NCI-H1436 treated with DMSO at 0.1 percent for 48 hours (cell line): ENCODE measurements around the gene C17orf67.
A peak's percentile ranks its signal among the peaks of the same experiment; 100 is the strongest.

Source experiments
- DNase-seq: peaks from one replicate; lab custom pipeline; 2025; lab: John Stamatoyannopoulos, UW

The C17orf67 gene

GRCh38 chr17:56833057-56833808 is 487 bp downstream of the C17orf67 start:
- DNase-seq: no peak

GRCh38 chr17:56832446-56832845 is 1.3 kb downstream of the C17orf67 start:
- DNase-seq: no peak

GRCh38 chr17:56831369-56832095 is 2.2 kb downstream of the C17orf67 start:
- no peak for DNase-seq

DNA sequence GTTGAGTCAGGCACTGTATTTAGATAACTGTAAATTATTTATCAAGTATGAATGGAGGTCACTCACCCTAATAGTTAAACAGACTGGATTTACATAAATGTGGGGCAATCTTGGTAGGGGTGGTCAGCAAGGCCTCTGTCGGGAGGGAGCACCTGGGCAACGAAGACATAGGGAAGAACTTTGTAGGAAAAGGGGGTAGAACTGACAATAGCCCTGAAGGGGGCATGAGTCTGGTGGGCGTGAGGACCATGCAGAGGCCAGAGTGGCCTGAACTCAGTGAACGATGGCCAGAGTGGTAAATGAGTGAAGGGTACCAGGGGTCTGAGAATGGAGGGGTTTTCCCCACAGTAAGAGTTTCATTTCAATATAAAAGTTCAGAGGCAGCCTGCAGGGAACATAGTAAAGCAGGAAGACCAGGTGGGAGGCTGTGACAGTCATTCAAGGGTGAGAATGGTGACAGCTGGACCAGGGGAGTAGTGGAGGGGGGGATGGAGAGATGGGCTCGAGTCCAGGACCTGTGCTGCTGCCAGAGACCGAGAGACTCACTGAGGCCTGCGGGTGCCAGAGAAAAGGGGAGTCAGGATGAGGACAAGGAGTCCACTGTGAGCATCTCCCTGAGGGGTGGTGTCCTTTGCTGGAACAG is 2.9 kb downstream of the C17orf67 start:
- DNase-seq: no peak

DNA sequence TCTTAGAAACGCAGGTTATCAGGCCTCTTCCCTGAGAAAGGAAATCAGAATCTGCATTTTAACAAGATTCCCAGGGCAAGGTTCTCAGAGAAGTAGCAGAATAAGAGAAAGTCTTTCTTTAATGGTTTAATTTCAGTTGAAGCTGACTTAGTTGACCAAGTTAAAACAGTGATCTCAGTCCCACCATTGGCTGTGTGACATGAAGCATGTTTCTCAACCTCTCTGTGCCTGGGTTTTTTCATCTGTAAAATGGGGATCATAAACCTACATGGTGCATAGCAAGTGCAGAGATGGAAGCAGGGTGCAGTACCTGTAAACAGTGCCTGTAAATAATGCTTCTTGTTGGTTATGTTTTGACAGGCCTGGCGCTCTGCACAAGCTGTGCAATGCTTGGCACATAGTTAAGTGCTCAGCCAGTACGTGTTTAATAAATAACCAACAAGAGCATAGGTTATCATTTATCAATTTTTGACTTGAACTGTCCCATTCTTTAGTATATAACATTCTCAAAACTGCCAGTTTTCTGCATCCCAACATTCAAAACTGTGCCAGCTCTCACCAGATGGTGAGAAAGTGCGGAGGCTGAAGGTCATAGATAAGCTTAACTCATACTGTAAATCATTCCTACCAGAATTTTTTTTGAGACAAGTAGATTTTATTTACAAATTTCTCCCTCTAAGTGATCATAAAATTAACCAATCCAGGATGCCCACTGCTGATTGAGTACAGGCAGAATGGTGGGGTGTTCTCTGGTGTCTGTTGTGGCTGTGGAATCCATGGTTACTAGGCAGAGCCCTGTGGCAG is 6.9 kb downstream of the C17orf67 start:
- no peak for DNase-seq

DNA sequence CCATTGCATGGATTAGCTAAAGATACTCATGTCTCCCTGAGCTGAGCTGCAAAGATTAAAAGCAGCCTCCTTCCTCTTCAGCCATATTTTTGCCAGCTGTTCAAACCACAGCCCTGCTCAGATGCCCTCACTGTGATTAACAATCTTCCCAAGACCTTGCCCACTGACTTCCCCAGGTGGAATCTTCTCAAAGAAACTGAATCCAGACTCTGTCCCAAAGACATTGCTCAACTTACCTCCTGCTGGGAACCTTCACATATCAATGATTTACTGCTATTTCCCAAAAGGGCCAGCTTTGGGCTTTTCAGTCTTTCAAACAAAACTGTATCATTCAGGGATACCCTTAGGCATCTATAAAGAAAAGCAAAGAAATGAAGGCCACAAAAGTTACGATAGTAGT is 9.2 kb downstream of the C17orf67 start:
- no peak for DNase-seq

DNA sequence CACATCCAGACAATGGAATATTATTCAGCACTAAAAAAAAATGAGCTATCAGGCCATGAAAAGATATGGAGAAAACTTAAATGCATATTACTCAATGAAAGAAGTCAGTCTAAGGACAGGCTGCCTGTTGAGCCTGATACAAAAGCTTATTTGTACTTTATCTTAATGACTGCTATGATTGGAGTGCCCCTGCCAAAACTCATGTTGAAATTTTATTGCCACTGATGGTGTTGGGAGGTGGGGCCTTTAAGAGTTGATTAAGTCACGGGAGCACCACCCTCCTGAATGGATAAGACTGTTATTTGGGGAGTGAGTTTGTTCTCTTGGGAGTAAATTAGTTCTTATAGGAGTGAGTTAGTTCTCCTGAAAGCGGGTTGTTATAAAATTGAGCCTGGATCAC is 9.9 kb downstream of the C17orf67 start:
- DNase-seq: no peak

- no peak for DNase-seq
Measured at GRCh38 chr17:56822725-56823124, 11.0 kb downstream of the C17orf67 start.

DNA sequence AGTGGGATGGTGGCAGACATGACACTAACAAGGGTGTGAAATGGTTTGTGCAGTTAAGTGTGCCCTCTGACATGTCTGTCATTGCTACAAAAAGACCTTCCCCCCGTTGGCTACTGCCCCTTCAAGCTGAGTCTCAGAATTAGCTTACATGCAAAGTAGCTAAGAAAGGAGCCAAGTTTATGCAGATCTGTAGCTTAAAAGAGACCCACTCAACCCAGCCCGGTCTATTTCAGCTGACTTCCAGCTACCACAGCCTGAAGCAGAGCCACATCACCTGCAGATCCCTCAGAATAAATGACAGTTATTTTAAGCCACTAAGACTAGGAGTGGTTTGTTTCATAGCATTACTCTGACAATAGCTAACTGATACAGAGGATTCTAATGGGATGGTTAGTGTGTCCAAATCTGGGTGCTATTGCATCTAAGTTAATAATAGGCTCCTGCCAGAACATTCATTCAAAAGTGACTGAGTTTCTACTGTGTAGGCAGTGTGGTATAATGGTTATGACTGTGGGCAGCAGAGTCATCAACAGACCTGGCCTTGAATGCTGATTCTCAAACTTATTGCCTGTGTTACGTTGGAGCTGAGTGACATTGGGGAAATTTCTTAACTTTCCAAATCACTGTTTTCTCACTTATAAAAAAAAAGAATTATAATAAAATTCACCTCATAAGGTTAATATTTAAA is 11.7 kb downstream of the C17orf67 start:
- DNase-seq: no peak

DNA sequence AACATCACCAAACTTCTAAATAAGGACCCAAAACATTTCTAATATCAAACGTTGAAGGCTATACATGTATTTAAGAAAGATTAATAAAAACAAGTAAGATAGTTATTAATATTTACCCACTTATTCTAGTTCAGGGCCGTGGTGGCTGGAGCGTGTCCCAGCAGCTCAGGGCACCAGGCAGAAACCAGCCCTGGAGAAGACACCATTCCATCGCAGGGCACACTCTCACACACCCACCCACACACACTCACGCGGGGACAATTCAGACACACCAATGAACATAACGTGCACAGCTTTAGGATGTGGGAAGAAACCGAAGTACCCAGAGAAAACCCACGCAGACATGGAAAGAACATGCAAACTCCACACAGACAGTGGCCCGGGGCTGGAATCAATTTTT is 13.5 kb downstream of the C17orf67 start:
- no peak for DNase-seq

GRCh38 chr17:56819431-56820145 is 14.1 kb downstream of the C17orf67 start:
- peak; percentile 28 for DNase-seq

- no peak for DNase-seq
Measured at GRCh38 chr17:56819030-56819429, 14.7 kb downstream of the C17orf67 start.

GRCh38 chr17:56817066-56817465 is 16.7 kb downstream of the C17orf67 start:
- DNase-seq: no peak

GRCh38 chr17:56815711-56816110 is 18.0 kb downstream of the C17orf67 start:
- no peak for DNase-seq

GRCh38 chr17:56812901-56813388 is 20.8 kb downstream of the C17orf67 start:
- DNase-seq: no peak

- DNase-seq: no peak
Measured at GRCh38 chr17:56810891-56811775, 22.6 kb downstream of the C17orf67 start.

DNA sequence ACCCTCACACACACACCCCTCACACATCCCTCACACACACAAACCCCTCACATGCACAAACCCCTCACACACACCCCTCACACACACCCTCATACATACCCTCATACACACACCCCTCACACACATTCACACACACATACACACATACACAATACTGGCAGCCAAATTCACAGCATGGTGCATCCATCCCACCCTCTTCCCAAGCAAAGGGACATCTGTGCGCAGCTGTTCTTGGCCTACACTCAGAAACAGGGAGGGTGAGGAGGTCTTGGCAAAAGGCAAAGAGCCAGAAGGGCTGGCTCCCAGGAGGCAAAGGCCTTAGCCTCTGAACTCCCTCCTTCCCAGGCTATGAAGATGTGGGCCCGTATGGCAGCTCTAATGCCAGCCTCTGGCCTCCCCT is 23.4 kb downstream of the C17orf67 start:
- DNase-seq: no peak

GRCh38 chr17:56809820-56810179 is 23.9 kb downstream of the C17orf67 start:
- no peak for DNase-seq

- no peak for DNase-seq
Measured at GRCh38 chr17:56809106-56809819, 24.5 kb downstream of the C17orf67 start.
